Effector memory CD8-positive, alpha-beta T cell (primary cell): ENCODE results near the gene PCDHGA4.
"Not testable (repeated sequence)": the region's sequence is repeated elsewhere in the genome, so short reads cannot be mapped to it uniquely, and the experiment has no call there.

Source experiments
- ATAC-seq: fragments of 150-1000 bp; cut with Tn5 transposase; replicated peaks from 2 replicates; pipeline ENCODE4 v1.10.0; 2021; ENCODE audit warnings: mild to moderate bottlenecking, moderate library complexity
- DNase-seq, 3 experiments: peaks; one replicate each; pipeline ENCODE4 v3.0.0; 2021
- H3K27ac Mint-ChIP-seq, 2 donors: one replicate each; pipeline ENCODE4 v1.8.0; 2022; ENCODE audit warnings: mild to moderate bottlenecking in 2 of 2, mixed read lengths in 2 of 2, moderate library complexity in 2 of 2
- H3K27me3 Mint-ChIP-seq, 2 donors: one replicate each; pipeline ENCODE4 v1.8.0; 2022; ENCODE audit warnings: mixed read lengths in 2 of 2
- H3K36me3 Mint-ChIP-seq: one replicate; pipeline ENCODE4 v1.8.0; 2022; ENCODE audit warnings: mild to moderate bottlenecking, moderate library complexity, mixed read lengths; ENCODE audit not compliant: insufficient read depth
- H3K4me1 Mint-ChIP-seq, 2 donors: one replicate each; pipeline ENCODE4 v1.8.0; 2022; ENCODE audit warnings: low read depth in 2 of 2, mixed read lengths in 2 of 2
- H3K4me3 Mint-ChIP-seq, 2 donors: one replicate each; pipeline ENCODE4 v1.8.0; 2022; ENCODE audit warnings: mild to moderate bottlenecking in 2 of 2, mixed read lengths in 2 of 2, moderate library complexity in 2 of 2
- H3K9me3 Mint-ChIP-seq, 2 donors: one replicate each; pipeline ENCODE4 v1.8.0; 2022; ENCODE audit warnings: mixed read lengths in 2 of 2

The PCDHGA4 gene

DNA sequence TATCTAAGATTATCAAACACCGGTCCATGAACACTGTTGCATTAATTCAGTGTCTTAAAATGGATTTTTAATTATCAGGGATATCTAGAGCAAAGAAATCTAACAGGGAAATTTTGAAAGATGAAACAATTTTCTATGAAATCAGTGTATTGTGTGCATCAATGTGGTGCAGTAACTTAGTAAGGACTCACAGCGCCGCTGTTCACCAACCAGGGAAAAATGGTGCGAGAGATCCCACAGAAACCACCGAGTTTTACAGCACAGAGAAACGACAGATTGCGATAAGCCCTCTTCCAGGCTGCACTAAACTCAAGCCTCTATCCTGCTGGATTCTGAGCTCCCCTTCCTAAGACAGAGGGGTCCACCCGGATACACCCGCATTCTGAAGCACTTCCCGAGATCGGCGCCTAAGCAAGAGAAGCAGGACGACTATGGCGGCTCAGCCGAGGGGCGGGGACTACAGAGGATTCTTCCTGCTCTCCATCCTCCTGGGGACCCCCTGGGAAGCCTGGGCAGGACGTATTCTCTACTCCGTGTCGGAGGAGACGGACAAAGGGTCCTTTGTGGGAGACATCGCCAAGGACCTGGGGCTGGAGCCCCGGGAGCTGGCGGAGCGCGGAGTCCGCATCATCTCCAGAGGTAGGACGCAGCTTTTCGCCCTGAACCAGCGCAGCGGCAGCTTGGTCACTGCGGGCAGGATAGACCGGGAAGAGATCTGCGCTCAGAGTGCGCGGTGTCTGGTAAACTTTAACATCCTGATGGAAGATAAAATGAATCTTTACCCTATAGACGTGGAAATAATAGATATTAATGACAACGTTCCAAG is 27.9 kb downstream of the PCDHGA4 start, which contains the start of gene PCDHGA7:
PCDHGA7 (plus strand) TSS at position 274 of the 826 bp plus-strand sequence; CDS start at position 432, 158 bp downstream.
- DNase-seq (no peak), ATAC-seq (no peak)
- Mint-ChIP-seq H3K9me3 (peaks cover 0 to 10% of the 10 kb centered on the region in 2 donors), H3K27me3 (peaks cover 51 to 59% of the 10 kb centered on the region in 2 donors), H3K4me3 (peak within 1 kb of the TSS; percentile 48 to 70), H3K27ac (no peak within 1 kb of the TSS), H3K36me3 (no peaks in the 10 kb centered on the region), H3K4me1 (no peaks in the 10 kb centered on the region)

DNA sequence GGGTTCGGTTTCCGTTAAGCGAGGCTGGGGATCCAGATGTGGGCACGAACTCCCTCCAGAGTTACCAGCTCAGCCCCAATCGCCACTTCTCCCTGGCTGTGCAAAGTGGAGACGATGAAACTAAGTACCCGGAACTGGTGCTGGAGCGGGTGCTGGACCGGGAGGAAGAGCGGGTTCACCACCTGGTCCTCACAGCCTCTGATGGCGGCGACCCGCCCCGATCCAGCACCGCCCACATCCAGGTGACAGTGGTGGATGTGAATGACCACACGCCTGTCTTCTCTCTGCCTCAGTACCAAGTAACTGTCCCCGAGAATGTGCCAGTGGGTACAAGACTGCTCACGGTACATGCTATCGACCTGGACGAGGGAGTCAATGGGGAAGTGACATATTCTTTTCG is 28.5 kb downstream of the PCDHGA4 start:
- Mint-ChIP-seq H3K27ac (no peak overlapping the region), H3K9me3 (peaks cover 0 to 10% of the 10 kb centered on the region in 2 donors), H3K36me3 (no peaks in the 10 kb centered on the region), H3K4me3 (peak overlapping the region in 1 of 2 donors; percentile 48), H3K4me1 (no peaks in the 10 kb centered on the region), H3K27me3 (peaks cover 53 to 62% of the 10 kb centered on the region in 2 donors)
- DNase-seq (no peak), ATAC-seq (no peak)

DNA sequence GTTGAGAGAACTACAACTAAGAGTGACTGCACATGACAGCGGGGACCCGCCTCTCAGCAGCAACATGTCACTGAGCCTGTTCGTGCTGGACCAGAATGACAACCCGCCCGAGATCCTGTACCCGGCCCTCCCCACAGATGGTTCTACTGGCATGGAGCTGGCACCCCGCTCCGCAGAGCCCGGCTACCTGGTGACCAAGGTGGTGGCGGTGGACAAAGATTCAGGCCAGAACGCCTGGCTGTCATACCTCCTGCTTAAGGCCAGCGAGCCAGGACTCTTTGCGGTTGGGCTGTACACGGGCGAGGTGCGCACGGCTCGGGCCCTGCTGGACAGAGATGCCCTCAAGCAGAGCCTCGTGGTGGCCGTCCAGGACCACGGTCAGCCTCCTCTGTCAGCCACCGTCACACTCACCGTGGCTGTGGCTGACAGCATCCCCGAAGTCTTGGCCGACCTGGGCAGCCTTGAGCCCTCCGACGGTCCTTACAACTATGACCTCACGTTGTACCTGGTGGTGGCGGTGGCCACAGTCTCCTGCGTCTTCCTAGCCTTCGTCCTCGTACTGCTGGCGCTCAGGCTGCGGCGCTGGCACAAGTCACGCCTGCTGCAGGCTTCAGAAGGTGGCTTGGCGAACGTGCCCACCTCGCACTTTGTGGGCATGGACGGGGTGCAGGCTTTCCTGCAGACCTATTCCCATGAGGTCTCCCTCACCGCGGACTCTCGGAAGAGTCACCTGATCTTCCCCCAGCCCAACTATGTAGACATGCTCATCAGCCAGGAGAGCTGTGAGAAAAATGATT is 29.8 kb downstream of the PCDHGA4 start:
- Mint-ChIP-seq H3K9me3 (peaks cover 2 to 11% of the 10 kb centered on the region in 2 donors), H3K27ac (no peak overlapping the region), H3K4me1 (no peaks in the 10 kb centered on the region), H3K4me3 (no peak overlapping the region), H3K36me3 (no peaks in the 10 kb centered on the region), H3K27me3 (peaks cover 58 to 68% of the 10 kb centered on the region in 2 donors)
- ATAC-seq, result no peak
- DNase-seq, result no peak

DNA sequence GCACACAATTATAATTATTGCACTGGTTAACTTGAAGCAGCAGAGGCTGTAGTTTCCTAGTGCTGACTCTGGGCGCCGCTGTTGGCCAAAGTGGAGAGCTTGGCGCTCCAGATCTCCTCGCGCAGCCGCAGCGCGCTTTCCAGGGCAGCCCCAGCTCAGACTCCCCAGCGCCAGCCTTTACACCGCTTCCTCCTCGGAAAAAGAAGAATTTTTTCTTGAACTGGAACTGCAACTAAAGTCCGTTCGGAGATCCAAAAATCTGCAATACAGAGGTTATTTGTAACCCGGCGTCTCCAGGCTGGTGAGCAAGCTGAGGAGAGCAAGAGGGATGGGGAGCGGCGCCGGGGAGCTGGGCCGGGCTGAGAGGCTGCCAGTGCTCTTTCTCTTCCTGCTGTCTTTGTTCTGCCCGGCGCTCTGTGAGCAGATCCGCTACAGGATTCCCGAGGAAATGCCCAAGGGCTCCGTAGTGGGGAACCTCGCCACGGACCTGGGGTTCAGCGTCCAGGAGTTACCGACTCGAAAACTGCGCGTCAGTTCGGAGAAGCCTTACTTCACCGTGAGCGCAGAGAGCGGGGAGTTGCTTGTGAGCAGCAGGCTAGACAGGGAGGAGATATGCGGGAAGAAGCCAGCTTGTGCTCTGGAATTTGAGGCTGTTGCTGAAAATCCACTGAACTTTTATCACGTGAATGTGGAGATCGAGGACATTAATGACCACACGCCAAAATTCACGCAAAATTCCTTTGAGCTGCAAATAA is 32.9 kb downstream of the PCDHGA4 start, which contains the start of gene PCDHGB4:
PCDHGB4 (plus strand) TSS at position 142 of the 755 bp plus-strand sequence; CDS start at position 329, 187 bp downstream.
- not testable (repeated sequence) for H3K27ac Mint-ChIP-seq, DNase-seq, H3K36me3 Mint-ChIP-seq, H3K4me1 Mint-ChIP-seq
- H3K4me3 Mint-ChIP-seq, result peak within 1 kb of the TSS; percentile 22 to 52
- peak; percentile 49 for ATAC-seq
- H3K9me3 Mint-ChIP-seq, result peaks cover 4 to 17% of the 10 kb centered on the region in 2 donors
- H3K27me3 Mint-ChIP-seq, result peaks cover 59 to 87% of the 10 kb centered on the region in 2 donors

DNA sequence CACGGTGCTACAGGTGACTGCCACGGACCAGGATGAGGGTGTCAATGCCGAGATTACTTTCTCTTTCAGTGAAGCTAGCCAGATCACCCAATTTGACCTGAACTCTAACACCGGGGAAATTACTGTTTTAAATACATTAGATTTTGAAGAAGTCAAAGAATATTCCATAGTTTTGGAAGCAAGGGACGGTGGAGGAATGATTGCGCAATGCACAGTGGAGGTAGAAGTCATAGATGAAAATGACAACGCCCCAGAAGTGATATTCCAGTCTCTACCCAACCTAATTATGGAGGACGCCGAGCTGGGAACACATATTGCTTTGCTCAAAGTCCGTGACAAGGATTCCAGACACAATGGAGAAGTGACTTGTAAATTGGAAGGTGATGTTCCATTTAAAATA is 33.8 kb downstream of the PCDHGA4 start:
- Mint-ChIP-seq H3K27me3 (peaks cover 54 to 87% of the 10 kb centered on the region in 2 donors), H3K36me3 (peaks cover 2% of the 10 kb centered on the region)

DNA sequence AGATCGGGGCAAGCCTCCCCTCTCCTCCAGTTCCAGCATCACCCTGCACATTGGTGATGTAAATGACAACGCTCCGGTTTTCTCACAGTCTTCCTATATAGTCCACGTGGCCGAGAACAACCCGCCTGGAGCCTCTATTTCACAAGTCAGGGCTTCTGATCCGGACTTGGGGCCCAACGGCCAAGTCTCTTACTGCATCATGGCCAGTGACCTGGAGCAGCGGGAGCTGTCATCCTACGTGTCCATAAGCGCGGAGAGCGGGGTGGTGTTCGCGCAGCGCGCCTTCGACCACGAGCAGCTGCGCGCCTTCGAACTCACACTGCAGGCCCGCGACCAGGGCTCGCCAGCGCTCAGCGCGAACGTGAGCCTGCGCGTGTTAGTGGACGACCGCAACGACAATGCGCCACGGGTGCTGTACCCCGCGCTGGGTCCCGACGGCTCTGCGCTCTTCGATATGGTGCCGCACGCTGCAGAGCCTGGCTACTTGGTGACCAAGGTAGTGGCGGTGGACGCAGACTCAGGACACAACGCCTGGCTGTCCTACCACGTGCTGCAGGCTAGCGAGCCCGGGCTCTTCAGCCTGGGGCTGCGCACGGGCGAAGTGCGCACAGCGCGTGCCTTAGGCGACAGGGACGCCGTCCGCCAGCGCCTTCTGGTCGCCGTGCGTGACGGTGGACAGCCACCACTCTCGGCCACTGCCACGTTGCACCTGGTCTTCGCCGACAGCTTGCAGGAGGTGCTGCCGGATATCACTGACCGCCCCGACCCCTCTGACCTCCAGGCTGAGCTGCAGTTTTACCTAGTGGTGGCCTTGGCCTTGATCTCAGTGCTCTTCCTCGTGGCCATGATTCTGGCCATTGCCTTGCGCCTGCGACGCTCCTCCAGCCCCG is 34.6 kb downstream of the PCDHGA4 start:
- Mint-ChIP-seq H3K9me3 (peaks cover 6 to 24% of the 10 kb centered on the region in 2 donors), H3K4me3 (no peak overlapping the region), H3K36me3 (peaks cover 6% of the 10 kb centered on the region), H3K4me1 (peaks cover 0 to 3% of the 10 kb centered on the region in 2 donors), H3K27me3 (peaks cover 54 to 87% of the 10 kb centered on the region in 2 donors), H3K27ac (no peak overlapping the region)
- no peak for DNase-seq
- no peak for ATAC-seq

More for the DNA sequence above, 33.8 kb downstream of the PCDHGA4 start:
- DNase-seq, result no peak
- H3K27ac Mint-ChIP-seq, result no peak overlapping the region
- no peak overlapping the region for H3K4me3 Mint-ChIP-seq
- H3K9me3 Mint-ChIP-seq, result peaks cover 4 to 17% of the 10 kb centered on the region in 2 donors
- H3K4me1 Mint-ChIP-seq, result peaks cover 0 to 3% of the 10 kb centered on the region in 2 donors
- no peak for ATAC-seq

DNA sequence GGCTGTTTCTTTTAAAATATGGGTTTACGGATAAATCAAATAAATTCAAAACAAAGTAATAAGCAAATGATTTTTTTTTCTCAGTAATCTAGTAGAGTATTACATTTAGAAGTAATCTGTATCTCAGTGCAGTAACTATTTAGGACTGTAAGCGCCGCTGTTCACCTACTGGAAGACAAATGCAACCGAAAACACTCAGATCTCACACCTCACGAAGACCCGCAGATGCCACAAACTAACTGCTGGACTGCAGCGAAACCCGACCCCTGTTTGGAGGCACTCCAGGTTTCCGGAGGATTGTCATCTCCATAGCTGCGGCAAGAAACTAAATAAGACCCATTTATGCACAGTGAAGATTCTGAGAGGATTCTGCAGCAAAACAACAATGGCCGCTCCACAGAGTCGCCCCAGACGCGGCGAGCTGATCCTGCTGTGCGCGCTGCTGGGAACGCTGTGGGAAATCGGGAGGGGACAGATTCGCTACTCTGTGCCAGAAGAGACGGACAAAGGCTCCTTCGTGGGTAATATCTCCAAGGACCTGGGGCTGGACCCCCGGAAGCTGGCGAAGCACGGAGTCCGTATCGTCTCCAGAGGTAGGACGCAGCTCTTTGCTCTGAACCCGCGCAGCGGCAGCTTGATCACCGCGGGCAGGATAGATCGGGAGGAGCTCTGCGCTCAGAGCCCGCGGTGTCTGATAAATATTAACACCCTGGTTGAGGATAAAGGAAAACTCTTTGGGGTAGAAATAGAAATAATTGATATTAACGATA is 37.8 kb downstream of the PCDHGA4 start, which contains the start of gene PCDHGA8:
PCDHGA8 (plus strand) TSS at position 205 of the 770 bp plus-strand sequence; CDS start at position 386, 181 bp downstream.
- DNase-seq (no peak), ATAC-seq (no peak)
- H3K27ac Mint-ChIP-seq, result no peak within 1 kb of the TSS
- peaks cover 6 to 14% of the 10 kb centered on the region in 2 donors for H3K9me3 Mint-ChIP-seq
- H3K36me3 Mint-ChIP-seq, result peaks cover 7% of the 10 kb centered on the region
- H3K4me1 Mint-ChIP-seq, result peaks cover 0 to 3% of the 10 kb centered on the region in 2 donors
- no peak within 1 kb of the TSS for H3K4me3 Mint-ChIP-seq
- peaks cover 36 to 80% of the 10 kb centered on the region in 2 donors for H3K27me3 Mint-ChIP-seq

DNA sequence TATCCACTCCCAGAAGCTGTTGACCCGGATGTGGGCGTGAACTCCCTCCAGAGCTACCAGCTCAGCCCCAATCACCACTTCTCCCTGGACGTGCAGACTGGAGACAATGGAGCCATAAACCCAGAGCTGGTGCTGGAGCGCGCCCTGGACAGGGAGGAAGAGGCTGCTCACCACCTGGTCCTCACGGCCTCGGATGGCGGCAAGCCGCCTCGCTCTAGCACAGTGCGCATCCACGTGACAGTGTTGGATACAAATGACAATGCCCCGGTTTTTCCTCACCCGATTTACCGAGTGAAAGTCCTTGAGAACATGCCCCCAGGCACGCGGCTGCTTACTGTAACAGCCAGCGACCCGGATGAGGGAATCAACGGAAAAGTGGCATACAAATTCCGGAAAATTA is 38.4 kb downstream of the PCDHGA4 start:
- H3K27me3 Mint-ChIP-seq, result peaks cover 34 to 78% of the 10 kb centered on the region in 2 donors
- H3K36me3 Mint-ChIP-seq, result peaks cover 10% of the 10 kb centered on the region
- H3K9me3 Mint-ChIP-seq, result peaks cover 6 to 14% of the 10 kb centered on the region in 2 donors
- DNase-seq, result no peak
- H3K4me1 Mint-ChIP-seq, result peaks cover 0 to 3% of the 10 kb centered on the region in 2 donors
- H3K27ac Mint-ChIP-seq, result no peak overlapping the region
- no peak overlapping the region for H3K4me3 Mint-ChIP-seq
- no peak for ATAC-seq

DNA sequence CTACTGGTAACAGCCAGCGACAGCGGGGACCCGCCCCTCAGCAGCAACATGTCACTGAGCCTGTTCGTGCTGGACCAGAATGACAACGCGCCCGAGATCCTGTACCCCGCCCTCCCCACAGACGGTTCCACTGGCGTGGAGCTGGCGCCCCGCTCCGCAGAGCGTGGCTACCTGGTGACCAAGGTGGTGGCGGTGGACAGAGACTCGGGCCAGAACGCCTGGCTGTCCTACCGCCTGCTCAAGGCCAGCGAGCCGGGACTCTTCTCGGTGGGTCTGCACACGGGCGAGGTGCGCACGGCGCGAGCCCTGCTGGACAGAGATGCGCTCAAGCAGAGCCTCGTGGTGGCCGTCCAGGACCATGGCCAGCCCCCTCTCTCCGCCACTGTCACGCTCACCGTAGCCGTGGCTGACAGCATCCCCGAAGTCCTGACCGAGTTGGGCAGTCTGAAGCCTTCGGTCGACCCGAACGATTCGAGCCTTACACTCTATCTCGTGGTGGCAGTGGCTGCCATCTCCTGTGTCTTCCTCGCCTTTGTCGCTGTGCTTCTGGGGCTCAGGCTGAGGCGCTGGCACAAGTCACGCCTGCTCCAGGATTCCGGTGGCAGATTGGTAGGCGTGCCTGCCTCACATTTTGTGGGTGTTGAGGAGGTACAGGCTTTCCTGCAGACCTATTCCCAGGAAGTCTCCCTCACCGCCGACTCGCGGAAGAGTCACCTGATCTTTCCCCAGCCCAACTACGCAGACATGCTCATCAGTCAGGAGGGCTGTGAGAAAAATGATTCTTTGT is 39.8 kb downstream of the PCDHGA4 start:
- peaks cover 36 to 77% of the 10 kb centered on the region in 2 donors for H3K27me3 Mint-ChIP-seq
- H3K36me3 Mint-ChIP-seq, result not testable (repeated sequence)

DNA sequence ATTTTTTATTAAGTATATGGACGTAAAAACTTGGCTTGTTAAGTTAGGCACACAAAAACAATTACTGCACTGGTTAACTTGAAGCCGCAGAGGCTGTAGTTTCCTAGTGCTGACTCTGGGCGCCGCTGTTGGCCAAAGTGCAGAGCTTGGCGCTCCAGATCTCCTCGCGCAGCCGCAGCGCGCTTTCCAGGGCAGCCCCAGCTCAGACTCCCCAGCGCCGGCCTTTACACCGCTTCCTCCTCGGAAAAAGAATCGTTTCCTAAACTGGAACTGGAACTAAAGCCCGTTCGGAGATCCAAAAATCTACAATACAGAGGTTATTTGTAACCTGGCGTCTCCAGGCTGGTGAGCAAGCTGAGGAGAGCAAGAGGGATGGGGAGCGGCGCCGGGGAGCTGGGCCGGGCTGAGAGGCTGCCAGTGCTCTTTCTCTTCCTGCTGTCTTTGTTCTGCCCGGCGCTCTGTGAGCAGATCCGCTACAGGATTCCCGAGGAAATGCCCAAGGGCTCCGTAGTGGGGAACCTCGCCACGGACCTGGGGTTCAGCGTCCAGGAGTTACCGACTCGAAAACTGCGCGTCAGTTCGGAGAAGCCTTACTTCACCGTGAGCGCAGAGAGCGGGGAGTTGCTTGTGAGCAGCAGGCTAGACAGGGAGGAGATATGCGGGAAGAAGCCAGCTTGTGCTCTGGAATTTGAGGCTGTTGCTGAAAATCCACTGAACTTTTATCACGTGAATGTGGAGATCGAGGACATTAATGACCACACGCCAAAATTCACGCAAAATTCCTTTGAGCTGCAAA is 43.1 kb downstream of the PCDHGA4 start, which contains the start of gene PCDHGB5:
PCDHGB5 (plus strand) TSS at position 192 of the 796 bp plus-strand sequence; CDS start at position 373, 181 bp downstream.
- not testable (repeated sequence) for H3K27ac Mint-ChIP-seq, H3K4me1 Mint-ChIP-seq, H3K36me3 Mint-ChIP-seq, H3K9me3 Mint-ChIP-seq, DNase-seq
- Mint-ChIP-seq H3K4me3 (peak within 1 kb of the TSS; percentile 31 to 53), H3K27me3 (peaks cover 44 to 77% of the 10 kb centered on the region in 2 donors)
- ATAC-seq, result peak; percentile 77

More for the DNA sequence above, 39.8 kb downstream of the PCDHGA4 start:
- H3K4me1 Mint-ChIP-seq, H3K27ac Mint-ChIP-seq, H3K4me3 Mint-ChIP-seq, ATAC-seq, DNase-seq: not testable (repeated sequence)
- peaks cover 5 to 14% of the 10 kb centered on the region in 2 donors for H3K9me3 Mint-ChIP-seq
